HL-60 (cell line): Measurements from ENCODE around the gene C22orf15.

Experiments used
- DNase-seq, 2 experiments: peaks; one replicate each; pipeline ENCODE4 v3.0.0-alpha.2; 2010 to 2020; ENCODE audit warnings: low read depth in 1 of 2, low spot score in 1 of 2
- H3K27ac ChIP-seq: fragments of 250-450 bp; sonication (Bioruptor Pico); replicated peaks from 2 replicates; pipeline ENCODE4 v1.5.1; 2020; ENCODE audit warnings: mild to moderate bottlenecking, moderate library complexity
- H3K27me3 ChIP-seq: fragments of 250-450 bp; sonication (Bioruptor Pico); 2 replicates; pipeline ENCODE4 v1.5.1; 2021; ENCODE audit warnings: mild to moderate bottlenecking, moderate library complexity; ENCODE audit not compliant: insufficient read depth, poor library complexity, severe bottlenecking
- H3K4me3 ChIP-seq: replicated peaks from 2 replicates; pipeline ENCODE4 v1.5.1; 2011; ENCODE audit warnings: mild to moderate bottlenecking, control low read depth, low read length; ENCODE audit not compliant: insufficient read depth
- CTCF ChIP-seq: IDR thresholded peaks from one replicate; pipeline ENCODE4 v1.5.1; 2011; ENCODE audit warnings: low read length, control low read depth, inconsistent platforms; ENCODE audit not compliant: insufficient read depth
- GABPA ChIP-seq: IDR thresholded peaks from 2 replicates; pipeline ENCODE4 v1.6.1; 2012; ENCODE audit warnings: low read depth
- POLR2AphosphoS5 ChIP-seq: IDR thresholded peaks from 2 replicates; pipeline ENCODE4 v1.6.1; 2012; ENCODE audit warnings: low read depth
- REST ChIP-seq: IDR thresholded peaks from 2 replicates; pipeline ENCODE4 v1.6.1; 2012; ENCODE audit warnings: low read depth; ENCODE audit not compliant: insufficient replicate concordance
- SPI1 ChIP-seq: IDR thresholded peaks from 2 replicates; pipeline ENCODE4 v1.6.1; 2012; ENCODE audit warnings: low read depth, mild to moderate bottlenecking, borderline replicate concordance

Gene C22orf15

GRCh38 chr22:23753385-23753784, 9.4 kb upstream of the C22orf15 start:
- Histone ChIP-seq H3K27ac (no peak overlapping the region), H3K4me3 (no peak overlapping the region), H3K27me3 (no peaks in the 10 kb centered on the region)
- DNase-seq: no peak
- TF ChIP-seq GABPA: no peak
- TF ChIP-seq SPI1: no peak
- TF ChIP-seq CTCF: no peak
- TF ChIP-seq POLR2AphosphoS5: no peak
- no peak for TF ChIP-seq REST

GRCh38 chr22:23754220-23754919, 8.4 kb upstream of the C22orf15 start, which contains the start of gene VPREB3:
VPREB3 (minus strand) TSS chr22:23754425; CDS start chr22:23754363, 62 bp downstream.
- no peak for DNase-seq
- H3K27ac ChIP-seq: no peak within 1 kb of the TSS
- no peaks in the 10 kb centered on the region for H3K27me3 ChIP-seq
- TF ChIP-seq REST (no peak), SPI1 (no peak), POLR2AphosphoS5 (no peak), GABPA (no peak), CTCF (no peak)
- H3K4me3 ChIP-seq: no peak within 1 kb of the TSS

- DNase-seq: no peak
- Histone ChIP-seq H3K4me3 (no peak overlapping the region), H3K27me3 (no peaks in the 10 kb centered on the region), H3K27ac (no peak overlapping the region)
- TF ChIP-seq SPI1: no peak
These were observed 7.7 kb upstream of the C22orf15 start for GRCh38 chr22:23754980-23755636.

GRCh38 chr22:23755711-23756110, 7.1 kb upstream of the C22orf15 start:
- TF ChIP-seq SPI1 (no peak), REST (no peak), GABPA (no peak), CTCF (no peak), POLR2AphosphoS5 (no peak)
- no peaks in the 10 kb centered on the region for H3K27me3 ChIP-seq
- H3K27ac ChIP-seq: no peak overlapping the region
- no peak overlapping the region for H3K4me3 ChIP-seq
- DNase-seq: no peak
